Measurements from ENCODE around the gene AFF2.

Gene AFF2

GRCh38 chrX:148599404-148599803 is 99.0 kb downstream of the AFF2 start:
- TF ChIP-seq CTCF (conservative IDR thresholded peaks at IDR 0.05; ENCODE audit: low read length): no peak
- DNase-seq (ENCODE audit: low read depth): no peak

DNA sequence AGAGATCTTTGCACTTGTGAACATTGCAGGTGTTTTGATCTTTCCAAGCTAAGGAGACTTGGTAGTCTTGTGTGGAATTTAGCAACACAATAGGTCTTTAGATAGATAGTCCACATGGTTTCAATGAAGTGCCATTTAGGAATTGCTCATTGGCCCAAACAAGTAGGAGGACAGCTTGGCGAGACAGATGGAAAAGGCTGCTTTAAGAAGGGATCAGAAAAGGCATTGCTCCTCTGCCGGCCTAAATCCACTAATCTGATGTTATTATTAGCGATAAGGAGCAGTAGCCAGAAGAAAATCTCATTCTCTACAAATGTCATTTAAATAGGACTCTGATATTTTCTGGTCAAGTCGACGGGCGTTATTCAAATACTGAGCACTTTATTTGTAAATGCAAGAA is 99.7 kb downstream of the AFF2 start:
- no peak for TF ChIP-seq CTCF (conservative IDR thresholded peaks at IDR 0.05; ENCODE audit: low read length)
- DNase-seq (ENCODE audit: low read depth): no peak
- no peak overlapping the region for H3K4me3 ChIP-seq (ENCODE audit: low read length)

More at GRCh38 chrX:148599404-148599803, 99.0 kb downstream of the AFF2 start:
- no peak overlapping the region for H3K4me3 ChIP-seq (ENCODE audit: low read length)

- no peak for DNase-seq (ENCODE audit: low read depth)
- no peak overlapping the region for H3K4me3 ChIP-seq (ENCODE audit: low read length)
- TF ChIP-seq CTCF (conservative IDR thresholded peaks at IDR 0.05; ENCODE audit: low read length): no peak
These were observed 100.2 kb downstream of the AFF2 start for GRCh38 chrX:148600581-148600980.

DNA sequence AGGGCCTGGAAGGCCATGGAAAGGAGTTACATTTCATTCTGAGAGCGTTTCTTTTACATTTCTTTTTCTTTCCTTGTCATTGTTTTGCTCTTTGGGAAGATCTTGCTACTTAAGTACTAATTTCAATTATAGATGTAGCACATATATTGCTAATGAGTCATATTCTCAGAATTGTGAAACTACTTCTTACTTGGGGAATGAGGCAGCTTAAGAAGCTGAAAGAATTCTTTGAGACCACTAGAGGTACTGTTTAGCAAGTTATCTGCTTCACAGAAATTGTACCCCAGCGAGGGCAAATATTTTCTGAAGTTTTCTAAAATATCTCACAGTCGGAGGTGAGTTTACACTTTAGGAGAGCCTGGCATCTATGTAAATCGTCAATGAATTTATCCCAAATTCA is 100.6 kb downstream of the AFF2 start:
- no peak overlapping the region for H3K4me3 ChIP-seq (ENCODE audit: low read length)
- DNase-seq (ENCODE audit: low read depth): peak; percentile 60
- peak; percentile 43 for TF ChIP-seq CTCF (conservative IDR thresholded peaks at IDR 0.05; ENCODE audit: low read length)

DNA sequence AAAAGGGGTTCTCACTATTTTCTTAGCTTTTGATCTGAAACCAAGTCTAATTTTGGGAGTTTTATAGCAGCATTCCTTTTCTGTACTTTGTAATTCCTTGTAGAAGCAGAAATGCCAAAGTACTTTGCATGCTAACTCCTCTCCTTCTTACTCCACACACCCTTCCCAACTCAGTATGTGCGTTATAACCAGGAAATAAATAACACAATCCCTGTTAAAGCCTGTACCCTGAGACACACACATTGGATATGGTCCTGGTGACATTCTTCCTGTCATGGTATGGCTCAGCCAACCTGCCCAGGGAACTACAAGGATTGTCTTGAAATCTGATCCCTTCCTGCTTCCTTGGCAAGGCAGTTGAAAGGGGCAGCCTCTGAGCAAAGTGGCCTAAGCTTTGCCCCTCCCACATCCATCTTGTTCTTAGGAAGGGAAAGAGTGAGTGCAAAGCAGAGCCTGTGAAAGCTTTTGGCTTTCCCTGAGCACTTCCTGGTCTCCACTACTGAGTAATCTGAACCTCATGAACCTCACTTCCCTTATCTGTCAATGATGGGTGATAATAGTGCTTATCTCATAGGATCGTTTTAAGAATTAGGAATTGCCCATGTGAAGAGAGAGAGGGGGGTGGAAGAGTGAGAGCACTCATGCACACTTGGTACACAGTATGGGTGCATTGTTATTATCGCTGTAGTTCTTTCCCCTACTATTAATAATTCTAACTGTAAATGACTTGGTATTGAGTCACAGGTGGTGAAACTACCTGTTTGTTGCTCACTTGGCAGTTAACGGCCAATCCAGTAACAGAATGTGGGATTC is 109.3 kb downstream of the AFF2 start:
- DNase-seq (ENCODE audit: low read depth): no peak
- no peak for TF ChIP-seq CTCF (conservative IDR thresholded peaks at IDR 0.05; ENCODE audit: low read length)
- H3K4me3 ChIP-seq (ENCODE audit: low read length): no peak overlapping the region

DNA sequence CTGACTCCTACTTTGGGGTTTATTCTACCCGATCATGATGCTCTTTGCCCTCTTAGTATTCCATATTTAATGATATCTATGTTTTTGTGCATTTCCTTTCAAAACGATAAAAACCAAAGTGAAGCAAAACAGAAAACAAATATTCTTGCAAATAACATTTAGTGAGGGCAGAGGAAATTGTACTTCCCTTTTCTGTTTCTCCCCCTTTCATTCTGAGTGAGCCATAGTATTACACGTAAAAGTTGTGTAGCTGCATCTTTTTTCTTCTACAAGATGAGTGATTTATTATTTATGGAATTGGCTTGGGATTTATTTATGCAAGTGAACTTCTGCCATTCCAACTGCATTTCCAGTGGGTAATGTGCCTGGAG is 109.9 kb downstream of the AFF2 start:
- no peak for TF ChIP-seq CTCF (conservative IDR thresholded peaks at IDR 0.05; ENCODE audit: low read length)
- no peak overlapping the region for H3K4me3 ChIP-seq (ENCODE audit: low read length)
- no peak for DNase-seq (ENCODE audit: low read depth)

- DNase-seq (ENCODE audit: low read depth): no peak
- H3K4me3 ChIP-seq (ENCODE audit: low read length): no peak overlapping the region
- TF ChIP-seq CTCF (conservative IDR thresholded peaks at IDR 0.05; ENCODE audit: low read length): no peak
These were observed 111.6 kb downstream of the AFF2 start for GRCh38 chrX:148611993-148612392.
